Effector CD8-positive, alpha-beta T cell (primary cell): ENCODE results near the gene KIRREL3.

Source experiments
- DNase-seq: peaks from one replicate; lab custom pipeline; 2025; lab: John Stamatoyannopoulos, UW

Gene KIRREL3

DNA sequence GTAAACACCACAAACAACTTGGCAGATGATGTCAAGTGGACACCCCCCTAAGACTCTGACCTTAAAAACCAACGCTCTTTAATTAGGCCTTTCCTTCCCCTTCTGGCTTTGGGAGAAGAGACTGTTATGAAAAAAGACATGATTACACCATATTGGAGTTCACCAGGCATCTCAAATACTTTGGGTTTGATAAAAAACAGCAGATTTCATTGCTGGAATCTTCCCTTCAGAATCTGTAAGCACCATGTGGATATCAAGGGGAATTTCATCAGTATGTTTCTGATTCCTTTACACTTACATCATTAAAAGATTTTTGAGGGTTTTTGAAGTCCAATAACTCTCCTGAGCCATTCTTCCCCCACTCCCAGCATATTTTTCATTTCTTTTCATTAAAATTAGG, 85.6 kb downstream of the KIRREL3 start:
- no peak for DNase-seq

DNA sequence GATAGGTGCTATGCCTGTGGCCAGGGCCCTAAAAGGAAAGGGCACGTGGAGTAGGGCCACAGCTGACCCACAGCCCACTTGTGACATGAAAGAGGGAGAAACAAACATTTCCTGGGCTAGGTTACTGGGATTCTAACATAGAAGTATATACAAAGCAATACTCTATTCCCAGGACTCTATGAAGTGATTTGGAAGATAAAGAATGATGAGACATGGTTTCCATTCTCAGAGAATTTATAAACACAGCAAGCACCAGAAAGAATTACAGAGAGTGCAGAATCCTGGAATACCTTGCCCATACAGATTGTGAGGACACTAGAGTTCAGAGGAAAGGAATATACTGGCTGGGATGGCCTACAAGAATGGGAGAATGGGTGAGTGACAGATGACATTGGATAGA, 86.4 kb downstream of the KIRREL3 start:
- DNase-seq = no peak

DNA sequence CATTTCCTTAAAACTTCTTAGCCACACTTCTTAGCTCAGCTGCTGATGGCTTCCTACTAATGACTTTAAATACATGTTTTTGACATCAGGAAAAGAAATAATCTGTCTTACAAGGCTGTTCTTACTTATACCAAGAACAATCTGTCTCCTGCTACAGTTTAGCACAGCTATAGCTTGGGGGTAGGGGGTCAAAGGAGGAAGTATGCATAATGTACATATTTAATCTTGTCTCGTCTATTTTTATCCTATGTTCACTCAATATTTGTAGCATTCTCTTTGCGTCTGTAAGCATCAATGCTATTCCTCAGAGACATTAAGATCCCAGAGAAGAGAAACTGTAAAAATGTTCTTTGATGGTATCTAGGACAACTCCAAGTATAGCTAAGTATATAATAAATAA, 96.0 kb downstream of the KIRREL3 start:
- no peak for DNase-seq

DNA sequence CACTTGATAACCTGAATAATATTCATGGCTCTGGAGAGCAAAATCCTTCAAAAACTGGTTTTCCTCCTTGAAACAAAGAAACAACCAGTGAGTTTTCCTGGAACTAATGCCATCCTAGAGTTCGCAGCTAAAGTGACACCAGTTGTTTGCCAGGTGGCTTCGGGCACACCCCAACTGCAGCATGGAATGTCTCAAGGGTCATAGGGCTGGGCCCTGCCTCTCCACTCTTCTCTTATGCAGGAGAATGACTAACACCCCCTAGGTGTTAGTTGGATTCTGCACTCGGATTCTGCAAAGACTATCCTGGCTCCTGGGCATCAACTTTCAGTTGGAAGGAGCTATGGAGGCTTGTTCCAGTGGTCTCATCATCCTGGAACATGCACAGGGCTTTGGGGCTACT, 98.8 kb downstream of the KIRREL3 start:
- no peak for DNase-seq

DNA sequence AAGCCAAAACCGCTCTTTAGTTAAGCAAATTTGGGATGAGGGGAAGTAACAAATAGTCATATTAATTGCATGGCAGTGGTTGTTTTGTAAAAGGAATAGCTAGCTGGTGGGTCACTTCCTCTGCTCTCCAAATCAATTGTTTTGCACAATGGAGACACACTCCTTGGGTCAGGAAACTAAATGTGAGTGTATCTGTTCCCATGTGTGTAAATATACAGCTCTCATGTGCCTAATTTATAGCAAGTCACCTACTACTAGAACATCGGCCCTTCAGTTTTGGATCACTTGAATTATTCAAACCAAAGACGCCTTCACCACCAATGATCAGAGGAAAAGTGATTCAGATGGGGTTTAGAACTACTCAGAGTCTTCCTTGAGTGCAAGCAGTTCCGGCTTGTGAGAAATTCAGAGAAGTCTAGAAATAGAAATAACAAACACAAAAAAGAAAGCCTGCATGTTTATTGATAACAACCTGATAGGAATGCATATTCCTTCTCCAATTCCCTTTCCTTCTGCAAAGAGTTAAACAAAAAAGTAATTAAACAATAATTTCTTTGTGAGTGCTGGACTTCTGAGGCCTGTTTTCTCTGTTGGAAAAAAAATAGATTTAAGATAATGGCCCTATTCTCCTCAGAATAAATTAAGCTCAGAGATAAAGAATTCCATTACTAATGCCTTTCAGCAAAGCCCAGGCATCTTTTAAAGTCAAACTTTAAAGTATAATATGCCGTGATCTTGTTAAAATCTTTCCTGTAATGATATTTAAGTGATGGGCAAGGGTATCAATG, 100.4 kb downstream of the KIRREL3 start:
- DNase-seq = no peak

DNA sequence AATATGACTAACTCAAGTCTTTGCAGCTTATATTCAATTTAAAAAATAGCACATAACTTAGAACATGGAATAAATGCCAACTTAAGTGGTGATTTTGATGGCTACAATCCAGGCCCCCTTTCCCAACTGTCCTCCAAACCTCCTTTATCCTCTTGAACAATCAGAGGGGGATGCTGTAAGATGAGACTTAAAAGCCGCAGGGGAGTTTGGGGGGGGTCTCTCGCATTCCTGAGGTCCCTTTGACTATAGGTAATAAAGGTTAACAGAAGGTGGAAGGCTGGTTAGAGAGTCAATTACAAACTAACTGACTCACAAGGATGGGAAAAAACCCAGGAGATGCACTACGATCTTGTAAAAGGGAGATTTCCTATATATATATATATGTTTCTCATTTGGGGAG, 101.8 kb downstream of the KIRREL3 start:
- no peak for DNase-seq

DNA sequence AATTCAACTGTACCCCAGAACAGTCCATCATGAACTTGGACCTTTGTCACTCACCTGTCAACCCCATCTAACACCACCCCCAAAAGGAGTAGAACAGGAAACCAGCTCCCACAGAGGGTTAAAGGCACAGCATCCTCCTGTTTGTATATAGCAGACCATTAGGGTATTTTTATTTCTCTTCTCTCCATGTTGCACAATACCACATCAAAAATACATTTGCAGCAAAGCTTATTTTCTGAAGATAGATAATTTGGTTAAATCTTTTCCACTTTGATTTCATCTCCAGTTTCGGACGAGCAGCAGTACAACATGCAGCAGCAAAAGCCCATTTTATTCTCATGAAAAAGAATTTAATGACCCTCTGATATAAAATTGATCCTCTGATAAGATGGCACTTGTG, 103.1 kb downstream of the KIRREL3 start:
- DNase-seq = no peak

DNA sequence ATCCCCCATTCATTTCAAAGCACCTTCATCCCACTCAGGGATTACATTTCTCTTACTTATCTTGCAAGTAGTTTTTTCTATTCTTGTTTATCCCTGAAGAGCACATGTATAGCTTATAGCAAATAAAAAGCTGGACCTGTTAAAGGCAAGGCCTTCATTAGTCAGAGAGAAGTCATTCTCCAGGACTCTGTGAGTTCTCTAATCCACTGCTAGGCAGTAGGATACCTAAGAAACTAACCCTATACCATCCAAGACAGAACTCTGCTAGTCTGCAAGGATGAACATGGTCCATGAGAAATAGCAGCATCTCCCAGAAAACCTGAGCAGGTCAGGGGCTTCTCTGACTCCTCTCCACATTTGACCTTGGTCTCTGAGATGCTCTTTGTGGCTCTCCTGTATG, 104.5 kb downstream of the KIRREL3 start:
- no peak for DNase-seq

DNA sequence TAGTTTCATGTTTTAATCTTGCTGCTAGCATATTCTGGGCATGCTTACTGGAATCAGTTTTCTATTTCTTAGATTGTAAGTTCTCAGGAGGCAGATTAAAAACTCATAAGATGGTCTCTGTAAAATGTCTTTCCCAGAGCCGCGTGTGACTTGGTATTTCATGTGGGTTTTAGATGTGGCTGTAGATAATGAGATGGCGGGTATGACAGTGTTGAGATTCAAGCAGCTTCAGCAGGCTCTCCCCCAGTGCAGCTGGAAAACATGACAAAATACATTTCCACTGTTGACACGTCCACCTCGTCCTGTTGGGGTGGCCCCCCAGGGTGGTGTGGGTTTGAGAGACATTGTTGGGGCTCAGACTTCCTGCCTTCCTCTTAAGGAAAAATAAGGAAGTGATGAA, 106.8 kb downstream of the KIRREL3 start:
- no peak for DNase-seq

DNA sequence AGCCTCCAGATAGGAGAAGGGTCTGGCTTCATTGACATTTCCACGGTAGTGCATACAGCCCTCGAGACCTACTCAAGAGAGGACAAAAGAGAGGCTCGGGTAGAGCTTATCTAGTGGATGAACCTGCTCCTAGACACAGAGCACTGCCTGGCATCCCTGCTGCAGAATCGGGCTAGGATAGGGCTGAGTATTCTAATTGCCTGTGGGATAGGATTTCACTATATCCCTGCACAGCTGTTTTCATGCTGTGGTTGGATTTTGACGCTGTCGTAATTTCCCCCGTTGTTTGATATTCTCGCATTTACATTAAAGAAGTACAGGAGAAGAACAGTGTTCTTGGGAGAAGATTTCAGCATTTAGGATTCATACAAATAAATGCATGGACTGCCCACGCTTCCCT, 107.8 kb downstream of the KIRREL3 start:
- DNase-seq = no peak

DNA sequence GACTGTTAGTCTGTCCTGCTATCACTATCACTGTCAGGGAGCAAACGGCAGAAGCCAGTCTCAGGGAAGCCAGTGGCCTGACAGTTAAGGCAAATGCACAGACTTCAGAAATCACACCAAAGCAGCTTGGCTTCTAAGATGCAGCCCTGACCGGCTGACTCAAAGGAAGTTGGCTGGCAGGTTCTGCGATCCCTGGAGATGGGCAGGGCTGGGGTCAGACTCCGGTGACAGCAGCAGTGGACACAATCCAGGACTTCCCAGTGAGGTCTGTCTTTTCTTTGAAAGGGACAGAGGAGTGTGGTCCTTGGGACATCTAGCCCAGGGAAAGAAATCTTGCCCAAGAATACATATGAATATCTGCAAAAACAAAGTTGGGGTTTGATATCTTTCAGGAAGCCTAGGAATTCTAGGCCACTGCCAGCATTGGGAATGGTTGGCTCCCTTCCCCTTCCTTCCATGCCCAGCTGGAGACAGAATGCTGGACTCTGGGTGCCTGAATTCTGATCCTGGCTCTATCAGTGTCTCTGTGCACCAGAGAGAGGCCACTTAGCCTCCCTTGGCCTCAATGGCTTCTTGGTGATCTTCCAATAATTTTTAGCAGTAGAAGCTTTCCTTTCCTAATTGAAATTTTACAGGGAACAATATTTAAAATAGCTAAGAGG, 108.9 kb downstream of the KIRREL3 start:
- DNase-seq = no peak

DNA sequence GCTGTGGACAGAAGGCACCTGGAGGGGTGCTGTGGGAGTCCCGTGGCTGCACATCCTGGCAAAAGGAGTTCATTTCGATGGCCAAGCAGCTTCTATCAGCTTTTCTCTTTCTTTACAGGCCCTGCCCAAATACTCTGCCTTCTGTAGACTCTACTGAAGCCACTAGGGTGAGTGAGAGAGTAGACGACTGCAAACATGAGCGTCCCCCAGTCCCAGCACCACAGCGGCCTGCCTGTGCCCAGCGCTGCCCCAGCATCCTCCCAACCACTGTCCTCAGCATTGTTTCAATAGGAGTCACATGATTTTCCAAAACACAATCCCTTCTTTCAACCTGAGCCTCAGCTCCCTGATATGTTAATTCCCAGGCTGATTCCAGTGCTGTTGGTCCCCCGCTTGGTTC, 110.0 kb downstream of the KIRREL3 start:
- DNase-seq = no peak

DNA sequence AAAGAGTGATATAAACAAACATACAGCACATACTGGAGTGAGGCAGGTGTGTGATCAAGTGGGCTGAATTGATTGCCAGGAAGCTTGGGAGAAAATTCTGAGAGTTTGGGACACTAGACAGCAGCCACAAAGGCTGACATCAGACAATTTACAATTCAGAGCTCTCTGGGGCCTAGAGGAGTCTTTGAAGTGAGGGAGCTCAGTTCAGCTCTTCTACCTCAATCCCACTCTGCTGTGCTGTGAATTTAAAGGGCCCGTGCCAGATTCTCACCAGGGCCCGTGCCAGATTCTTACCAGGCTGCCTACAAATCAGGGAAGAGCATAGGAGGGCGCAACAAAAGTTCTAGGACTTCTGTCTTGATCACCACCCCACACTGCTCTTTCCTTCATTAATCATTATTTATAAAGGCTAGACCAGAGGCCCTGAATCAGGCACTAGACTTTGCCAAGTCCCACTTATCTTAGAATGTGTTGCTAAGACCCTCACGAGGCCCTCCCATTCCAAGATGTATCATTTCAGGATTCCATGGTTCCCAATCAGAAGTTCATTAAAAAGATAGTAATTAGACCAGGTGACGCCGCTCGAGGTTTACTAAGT, 112.4 kb downstream of the KIRREL3 start:
- DNase-seq = no peak

DNA sequence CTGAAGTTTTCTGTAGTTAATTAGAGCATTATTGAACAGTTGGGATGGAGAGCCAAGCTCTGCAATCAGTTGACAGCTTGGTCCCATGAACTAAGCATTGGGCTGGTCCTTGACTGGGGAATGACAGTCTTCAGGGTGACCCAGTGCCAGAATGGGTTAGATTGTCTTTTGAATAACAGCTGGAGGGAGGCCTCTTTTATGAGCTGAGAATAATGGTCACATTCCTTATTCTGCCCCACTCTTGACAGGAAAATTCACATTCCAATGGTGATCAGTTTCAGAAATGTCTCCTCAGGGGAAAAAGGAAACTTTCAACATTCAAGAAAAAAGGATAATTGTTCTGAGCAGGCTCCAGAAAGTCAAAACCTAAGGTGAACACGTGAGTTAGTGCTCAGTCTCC, 113.9 kb downstream of the KIRREL3 start:
- DNase-seq = no peak

DNA sequence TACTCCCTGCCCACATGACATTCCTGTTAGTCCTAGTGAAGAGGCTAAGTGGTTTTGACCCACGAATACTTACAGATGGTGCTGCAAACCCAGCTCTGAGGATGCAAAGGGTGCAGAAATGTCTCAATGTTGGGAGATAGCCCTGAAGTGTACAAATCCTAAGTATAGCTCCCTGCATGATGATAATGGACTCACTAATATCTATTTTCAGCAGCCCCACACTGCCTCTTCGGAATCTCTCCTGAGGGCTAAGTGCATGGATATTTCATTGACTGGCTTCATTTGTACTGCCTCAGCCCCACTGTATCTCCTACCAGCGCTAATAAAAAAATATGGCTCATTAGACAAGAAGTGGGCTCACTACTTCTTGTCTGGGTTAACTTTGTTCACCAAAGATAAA, 114.5 kb downstream of the KIRREL3 start:
- no peak for DNase-seq

DNA sequence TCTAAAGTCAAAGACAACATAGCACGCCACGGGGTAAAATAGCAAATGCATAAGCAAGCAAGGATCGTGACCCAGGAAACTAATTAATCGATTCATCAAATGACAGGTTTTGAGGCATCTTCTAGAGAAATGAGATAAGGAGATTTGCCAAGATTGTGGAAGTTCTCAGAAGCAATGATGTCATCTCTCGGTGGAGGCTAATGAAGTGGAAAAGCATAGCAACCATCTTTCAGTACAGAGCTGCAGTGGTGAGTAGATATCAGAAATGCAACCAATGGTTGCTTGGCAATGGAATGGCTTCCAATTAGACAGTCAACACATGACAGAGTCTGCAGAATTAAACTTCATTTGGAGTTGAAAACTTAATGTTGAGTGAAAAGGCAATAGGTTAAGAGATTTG, 116.0 kb downstream of the KIRREL3 start:
- DNase-seq = no peak

DNA sequence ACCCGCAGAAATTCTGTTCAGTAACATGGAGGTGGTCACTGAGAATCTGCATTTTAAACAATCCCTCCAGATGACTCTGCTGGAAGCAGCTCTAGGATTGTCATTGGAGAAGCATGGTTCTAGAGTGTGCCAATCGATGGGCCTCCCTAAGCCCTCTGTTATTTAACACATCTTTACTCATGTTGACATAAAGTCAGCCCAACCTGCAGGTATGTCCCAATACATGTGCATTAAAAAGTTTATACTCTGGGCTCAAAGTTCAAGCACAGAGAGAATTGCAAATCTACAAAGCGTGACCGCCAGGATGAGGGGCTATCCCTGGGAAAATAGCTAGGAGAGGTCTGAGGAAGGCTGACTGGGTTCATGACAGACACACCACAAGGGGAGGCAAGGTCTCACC, 116.4 kb downstream of the KIRREL3 start:
- no peak for DNase-seq

DNA sequence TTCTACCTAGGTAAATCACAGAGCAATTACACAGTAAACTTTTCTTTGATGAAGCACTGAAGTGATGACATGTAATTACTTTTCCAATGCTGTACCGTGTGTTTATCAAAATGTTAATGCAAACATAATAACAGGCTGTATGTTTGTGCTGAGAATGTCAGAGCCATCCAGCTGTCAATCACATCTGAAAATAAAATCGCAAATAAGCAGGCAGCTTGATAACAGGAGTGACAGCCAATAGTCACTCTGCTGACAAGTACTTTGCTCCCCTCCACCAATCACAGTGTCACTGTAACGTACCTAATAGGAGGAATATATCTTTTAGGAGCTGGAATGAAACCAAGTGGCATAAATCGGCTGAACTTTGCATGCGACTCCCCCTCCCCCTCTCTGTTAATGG, 119.7 kb downstream of the KIRREL3 start:
- DNase-seq = no peak

DNA sequence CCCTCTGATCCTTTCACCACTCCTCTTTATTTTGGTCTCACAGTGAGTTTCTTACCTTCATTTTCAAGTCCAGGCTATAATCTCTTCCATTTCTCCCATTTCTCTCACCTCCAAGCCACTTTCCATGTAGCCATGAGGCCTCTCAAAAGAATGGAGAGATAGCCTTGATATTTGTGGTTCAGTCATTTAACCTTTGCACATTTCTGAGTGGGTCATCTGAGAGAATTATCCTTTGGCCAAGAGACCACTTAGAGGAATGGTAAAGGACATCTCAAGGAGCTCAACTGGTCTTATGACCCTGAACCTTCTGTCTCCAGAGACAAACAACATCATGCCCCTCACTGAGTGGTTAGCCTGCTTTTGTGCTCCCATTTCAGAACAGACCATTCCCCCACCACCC, 121.1 kb downstream of the KIRREL3 start:
- no peak for DNase-seq

DNA sequence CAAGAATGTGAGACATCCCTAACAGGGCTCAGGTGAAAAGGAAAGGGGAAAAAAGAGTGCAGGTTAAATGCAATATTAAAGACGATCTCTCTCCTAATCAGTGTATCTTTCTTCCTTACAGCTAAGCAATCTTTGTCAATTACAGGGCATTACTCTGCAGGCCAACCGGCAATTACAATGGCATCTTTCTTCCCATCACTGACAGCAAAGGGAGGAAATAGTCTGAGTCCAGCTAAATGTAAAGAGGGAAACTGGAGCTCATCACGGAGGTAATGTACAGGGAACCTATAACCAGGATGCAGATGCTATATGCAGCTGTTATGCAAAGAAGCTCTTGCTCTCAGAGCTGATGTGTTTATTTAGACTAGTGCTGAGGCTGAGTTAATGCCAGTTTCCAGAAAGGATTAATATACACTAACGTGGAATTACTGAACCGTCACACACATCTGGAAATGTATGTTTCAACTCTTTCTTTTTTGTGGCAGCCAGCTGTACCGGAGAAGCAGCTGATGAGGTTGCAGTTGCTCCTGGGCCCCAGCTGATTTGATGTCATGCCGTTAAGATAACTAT, 121.6 kb downstream of the KIRREL3 start:
- no peak for DNase-seq

DNA sequence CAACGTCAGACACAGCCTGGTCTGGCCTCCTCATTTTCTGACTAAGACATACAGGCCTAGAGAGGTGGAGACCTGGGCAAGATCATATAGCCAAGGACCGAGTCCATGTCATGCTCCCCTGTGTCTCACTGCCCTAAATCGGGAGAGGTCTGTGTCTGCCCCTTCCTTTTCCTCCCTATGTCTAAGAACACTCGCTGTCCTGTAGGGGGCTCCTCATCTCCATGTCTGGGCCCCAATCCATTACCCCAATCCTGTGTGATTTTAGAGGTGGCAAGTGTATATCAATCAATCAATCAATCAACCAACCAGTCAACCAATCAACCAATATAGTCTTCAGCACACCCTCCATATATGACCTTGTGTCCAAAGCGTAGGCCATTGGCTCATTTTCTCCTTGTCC, 125.7 kb downstream of the KIRREL3 start:
- DNase-seq = no peak

DNA sequence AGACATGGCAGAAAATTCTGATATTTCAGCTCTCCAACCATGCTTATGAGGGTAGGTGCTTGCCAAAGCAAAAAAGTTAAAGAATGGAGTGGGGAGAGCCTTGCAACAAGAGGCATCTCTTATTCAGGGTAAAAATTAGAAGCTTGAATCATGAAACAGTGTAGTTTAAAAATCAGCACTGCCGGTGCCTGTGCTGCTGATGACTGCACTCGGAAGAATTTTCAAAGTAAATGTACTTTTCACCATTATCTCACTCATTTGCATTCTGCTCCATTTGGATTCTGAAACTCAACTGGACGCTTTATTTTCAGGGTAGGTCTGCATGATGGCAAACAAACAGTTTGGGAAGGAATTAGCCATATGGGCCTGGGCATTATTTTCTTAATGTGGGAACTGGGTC, 126.3 kb downstream of the KIRREL3 start:
- DNase-seq = no peak

DNA sequence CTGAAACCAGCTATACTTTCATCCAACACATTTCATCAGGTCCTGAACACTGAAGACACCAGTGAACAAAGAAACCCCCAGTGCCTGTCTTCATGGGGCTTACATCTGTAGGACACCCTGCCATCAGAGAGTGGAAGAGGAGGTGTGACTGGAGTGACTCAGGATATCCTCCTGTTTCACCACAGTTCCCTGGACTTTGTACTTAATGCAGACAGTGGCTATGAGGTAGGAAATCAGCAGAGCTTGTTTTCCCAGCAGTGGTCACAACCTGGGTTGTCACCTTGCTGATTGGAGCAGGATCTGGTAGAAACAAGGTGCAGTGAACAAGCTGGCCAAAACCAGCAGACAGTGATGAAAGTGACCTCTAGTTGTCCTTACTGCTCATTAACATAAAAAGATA, 128.8 kb downstream of the KIRREL3 start:
- no peak for DNase-seq
